Ascending aorta (tissue), 2 donors: ENCODE measurements around the gene LENG8. TPM values are rescaled to one million over a fixed set of nuclear protein-coding genes. Genes with fewer than 3 reads are reported as not detected.

ENCODE experiments used
- DNase-seq, 2 donors: peaks; one replicate each; pipeline ENCODE4 v3.0.0-alpha.2; 2019; ENCODE audit warnings: low spot score in 2 of 2
- H3K27ac ChIP-seq, 2 donors: fragments of 200-600 bp; sonication (generic); one replicate each; pipeline ENCODE4 v1.5.1; 2016 to 2017; ENCODE audit warnings: mild to moderate bottlenecking in 1 of 2
- H3K27me3 ChIP-seq: fragments of 200-600 bp; sonication (generic); one replicate; pipeline ENCODE4 v1.5.1; 2017
- H3K36me3 ChIP-seq, 2 donors: fragments of 200-600 bp; sonication (generic); one replicate each; pipeline ENCODE4 v1.5.1; 2016
- H3K4me1 ChIP-seq, 2 donors: fragments of 200-600 bp; sonication (generic); one replicate each; pipeline ENCODE4 v1.5.1; 2016 to 2017; ENCODE audit warnings: mild to moderate bottlenecking in 1 of 2
- H3K4me3 ChIP-seq, 2 donors: fragments of 200-600 bp; sonication (generic); one replicate each; pipeline ENCODE4 v1.5.1; 2016 to 2017; ENCODE audit warnings: mild to moderate bottlenecking in 1 of 2
- H3K9me3 ChIP-seq, 2 donors: fragments of 200-600 bp; sonication (generic); one replicate each; pipeline ENCODE4 v1.5.1; 2016
- CTCF ChIP-seq, 3 experiments: fragments of 200-600 bp in 2 of 3; fragments of 450-650 bp in 1 of 3; sonication (generic) in 2 of 3; IDR thresholded peaks; one replicate each; pipeline ENCODE4 v1.5.1; 2016 to 2019; ENCODE audit warnings: antibody characterized with exemption in 3 of 3, mild to moderate bottlenecking in 1 of 3, moderate library complexity in 1 of 3
- intact Hi-C: fragments of 100-400 bp; cut with DNase I; formaldehyde crosslinking; loops from one replicate; pipeline ENCODE4 v1.15.1; 2023
- total RNA-seq: library from RNA; depleted of rRNA; stranded (reverse); fragments of >200 nt; gene quantifications from one replicate; pipeline ENCODE4 v1.1.0, GENCODE V29; 2016

Gene LENG8
- total RNA-seq, 1 donor from 2014 or later: 402 TPM

- no peaks in the 10 kb centered on the region for H3K36me3 ChIP-seq
- H3K9me3 ChIP-seq: no peaks in the 10 kb centered on the region
- TF ChIP-seq CTCF (IDR thresholded peaks at IDR 0.05): no peak
- H3K27me3 ChIP-seq: peaks cover 7% of the 10 kb centered on the region
- H3K4me3 ChIP-seq: no peak overlapping the region
- DNase-seq: no peak
- intact Hi-C loops: no loop called here
- peaks cover 0 to 3% of the 10 kb centered on the region in 2 donors for H3K4me1 ChIP-seq
- H3K27ac ChIP-seq: no peak overlapping the region
Observed at GRCh38 chr19:54433697-54434096, 15.3 kb upstream of the LENG8 start.

GRCh38 chr19:54434112-54434872, 14.7 kb upstream of the LENG8 start:
- TF ChIP-seq CTCF (IDR thresholded peaks at IDR 0.05): no peak
- no peak overlapping the region for H3K4me3 ChIP-seq
- no peaks in the 10 kb centered on the region for H3K9me3 ChIP-seq
- no peak overlapping the region for H3K27ac ChIP-seq
- H3K36me3 ChIP-seq: no peaks in the 10 kb centered on the region
- H3K27me3 ChIP-seq: peaks cover 7% of the 10 kb centered on the region
- intact Hi-C loops: no loop called here
- DNase-seq: no peak
- peaks cover 0 to 3% of the 10 kb centered on the region in 2 donors for H3K4me1 ChIP-seq

- Histone ChIP-seq H3K4me3 (no peak overlapping the region), H3K9me3 (no peaks in the 10 kb centered on the region), H3K27me3 (peaks cover 7% of the 10 kb centered on the region), H3K36me3 (no peaks in the 10 kb centered on the region), H3K27ac (no peak overlapping the region), H3K4me1 (peaks cover 0 to 3% of the 10 kb centered on the region in 2 donors)
- DNase-seq: no peak
- no peak for TF ChIP-seq CTCF (IDR thresholded peaks at IDR 0.05)
- intact Hi-C loops: no loop called here
Observed at GRCh38 chr19:54434873-54435214, 14.2 kb upstream of the LENG8 start.

GRCh38 chr19:54435551-54436016, 13.4 kb upstream of the LENG8 start:
- intact Hi-C loops: no loop called here
- Histone ChIP-seq H3K4me1 (no peaks in the 10 kb centered on the region), H3K27ac (no peak overlapping the region), H3K27me3 (peaks cover 5% of the 10 kb centered on the region), H3K4me3 (no peak overlapping the region), H3K36me3 (no peaks in the 10 kb centered on the region), H3K9me3 (no peaks in the 10 kb centered on the region)
- TF ChIP-seq CTCF (IDR thresholded peaks at IDR 0.05): no peak
- no peak for DNase-seq

GRCh38 chr19:54436031-54436523, 12.9 kb upstream of the LENG8 start:
- Histone ChIP-seq H3K4me1 (no peaks in the 10 kb centered on the region), H3K27me3 (no peaks in the 10 kb centered on the region), H3K4me3 (no peak overlapping the region), H3K36me3 (no peaks in the 10 kb centered on the region), H3K9me3 (no peaks in the 10 kb centered on the region), H3K27ac (no peak overlapping the region)
- no peak for DNase-seq
- no peak for TF ChIP-seq CTCF (IDR thresholded peaks at IDR 0.05)
- intact Hi-C loops: no loop called here
